ENCODE data around the gene TRIM63. TPM values are rescaled to one million over a fixed set of nuclear protein-coding genes. Genes with fewer than 3 reads are reported as not detected.

TRIM63 gene
- polyA plus RNA-seq, 1 of the 3 experiments (the other 2 are of a cell fraction): not detected

DNA sequence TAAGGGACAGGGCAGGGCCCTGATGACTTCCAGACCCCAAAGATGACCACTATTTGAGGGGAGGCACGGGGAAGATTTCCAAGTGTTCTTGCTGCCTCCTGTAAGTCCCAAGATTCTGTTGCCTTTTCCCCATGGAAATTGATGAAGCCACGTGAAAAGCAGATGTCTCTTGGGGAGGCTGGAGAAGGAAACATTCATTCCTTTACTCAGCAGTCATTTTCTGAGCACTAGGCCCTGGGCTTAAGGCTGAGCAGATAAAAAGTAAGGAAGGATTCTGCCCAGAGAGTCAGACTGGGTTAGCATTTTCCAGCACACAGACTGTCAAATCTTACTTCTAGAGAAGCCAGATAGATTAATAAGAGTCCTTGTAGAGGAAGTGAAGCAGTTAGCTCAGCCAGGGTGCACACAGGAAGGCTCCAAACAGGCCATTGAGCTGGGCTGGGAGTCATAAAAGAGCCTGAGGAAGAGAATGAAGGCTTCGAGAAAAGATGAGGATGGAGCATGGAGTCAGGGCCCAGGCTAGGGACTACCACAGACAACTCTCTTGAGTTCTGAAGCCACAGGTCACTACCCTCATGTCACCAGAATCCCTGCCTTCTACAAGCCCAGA, 35.7 kb downstream of the TRIM63 start:
- H4K20me1 ChIP-seq (ENCODE audit: insufficient read depth): no peaks in the 10 kb centered on the region
- 63% methylated on average over 3 of the region's 3 CpGs for WGBS (ENCODE audit: low lambda C conversion rate)
- H3K9ac ChIP-seq: no peak overlapping the region
- no peak overlapping the region for H2AFZ ChIP-seq (ENCODE audit: low read depth)
- H3K27ac ChIP-seq (ENCODE audit: low read depth in 2 of 2, low read length in 1 of 2): no peak overlapping the region
- H3K27me3 ChIP-seq (ENCODE audit: insufficient read depth): no peaks in the 10 kb centered on the region
- no peak overlapping the region for H3K4me2 ChIP-seq
- no peaks in the 10 kb centered on the region for H3K79me2 ChIP-seq (ENCODE audit: insufficient read depth)
- TF ChIP-seq MAX (IDR thresholded peaks at IDR 0.05; ENCODE audit: low read depth): peak; percentile 40; the same call in 1 of the 2 replicates
- no peak for TF ChIP-seq MEF2A (IDR thresholded peaks at IDR 0.05; ENCODE audit: borderline replicate concordance, low read depth)
- TF ChIP-seq, protein P1, sequence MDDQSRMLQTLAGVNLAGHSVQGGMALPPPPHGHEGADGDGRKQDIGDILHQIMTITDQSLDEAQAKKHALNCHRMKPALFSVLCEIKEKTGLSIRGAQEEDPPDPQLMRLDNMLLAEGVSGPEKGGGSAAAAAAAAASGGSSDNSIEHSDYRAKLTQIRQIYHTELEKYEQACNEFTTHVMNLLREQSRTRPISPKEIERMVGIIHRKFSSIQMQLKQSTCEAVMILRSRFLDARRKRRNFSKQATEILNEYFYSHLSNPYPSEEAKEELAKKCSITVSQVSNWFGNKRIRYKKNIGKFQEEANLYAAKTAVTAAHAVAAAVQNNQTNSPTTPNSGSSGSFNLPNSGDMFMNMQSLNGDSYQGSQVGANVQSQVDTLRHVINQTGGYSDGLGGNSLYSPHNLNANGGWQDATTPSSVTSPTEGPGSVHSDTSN (IDR thresholded peaks at IDR 0.05): no peak
- DNase-seq: no peak
- H3K36me3 ChIP-seq (replicated peaks in 1 of 2; ENCODE audit: control insufficient read depth in 1 of 2, insufficient read depth in 2 of 2, low read length in 1 of 2): no peaks in the 10 kb centered on the region
- H3K9me3 ChIP-seq: no peaks in the 10 kb centered on the region
- no peak overlapping the region for H3K4me3 ChIP-seq (ENCODE audit: low read depth in 2 of 2, low read length in 1 of 2)
- peaks cover 4% of the 10 kb centered on the region for H3F3A ChIP-seq (replicated peaks; ENCODE audit: insufficient read depth)
- POLR2A ChIA-PET: no interaction called here
- H3K4me1 ChIP-seq (ENCODE audit: control insufficient read depth in 1 of 2, insufficient read depth in 2 of 2, low read depth in 1 of 2, low read length in 1 of 2): peaks cover 0 to 12% of the 10 kb centered on the region in 2 experiments; a peak in 1 of 4 replicates
- H3K9me2 ChIP-seq: no peaks in the 10 kb centered on the region
- CTCF ChIA-PET: interaction anchor here (0.6 to 2.1 kb wide), 5 partner anchors 110 to 136 kb away, joined by 3 to 8 read pairs (median 4); no protein-coding TSS in a partner anchor

DNA sequence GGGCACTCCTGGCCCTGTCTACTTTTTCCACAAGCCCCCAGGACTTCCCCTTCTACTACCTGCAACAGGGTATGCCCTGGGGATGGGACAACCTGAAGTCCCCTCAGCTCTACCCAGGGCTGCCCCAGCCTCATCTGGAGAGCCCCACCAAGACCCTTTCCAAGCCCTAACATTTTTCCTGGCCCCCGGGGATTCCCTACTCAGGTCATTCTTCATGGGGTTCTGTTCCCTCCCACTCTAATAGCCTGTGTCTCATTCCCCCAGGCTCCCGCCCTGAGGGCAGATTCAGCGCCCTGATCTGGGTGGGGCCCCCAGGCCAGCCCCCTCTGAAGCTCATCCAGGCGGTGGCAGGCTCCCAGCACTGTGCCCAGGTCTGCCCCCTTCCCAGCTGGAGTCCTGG, 36.2 kb downstream of the TRIM63 start:
- ChIA-PET POLR2A (no interaction called here), CTCF (interaction anchor here (1.1 to 2.1 kb wide), 2 partner anchors 114 to 136 kb away, joined by 4 to 8 read pairs; no protein-coding TSS in a partner anchor)
- no peaks in the 10 kb centered on the region for H3K9me2 ChIP-seq
- no peak for DNase-seq
- no peak overlapping the region for H3K4me3 ChIP-seq (ENCODE audit: low read depth in 2 of 2, low read length in 1 of 2)
- no peaks in the 10 kb centered on the region for H3K27me3 ChIP-seq (ENCODE audit: insufficient read depth)
- H2AFZ ChIP-seq (ENCODE audit: low read depth): no peak overlapping the region
- WGBS (ENCODE audit: low lambda C conversion rate): 46% methylated on average over 3 of the region's 4 CpGs
- H4K20me1 ChIP-seq (ENCODE audit: insufficient read depth): no peaks in the 10 kb centered on the region
- TF ChIP-seq EZH2phosphoT487 (IDR thresholded peaks at IDR 0.05; ENCODE audit: borderline replicate concordance, low read depth) (no peak), YY1 (IDR thresholded peaks at IDR 0.05; ENCODE audit: low read depth) (no peak), TCF12 (IDR thresholded peaks at IDR 0.05) (no peak), GABPA (IDR thresholded peaks at IDR 0.05; ENCODE audit: low read depth) (no peak), NFIC (IDR thresholded peaks at IDR 0.05; ENCODE audit: borderline replicate concordance) (no peak), EP300 (IDR thresholded peaks at IDR 0.05; ENCODE audit: borderline replicate concordance in 1 of 2, low read depth in 1 of 2, low read length in 1 of 2) (no peak), FOXM1 (IDR thresholded peaks at IDR 0.05; ENCODE audit: low read depth) (no peak), CHD2 (IDR thresholded peaks at IDR 0.05; ENCODE audit: low read length, partially characterized antibody) (no peak), MXI1 (IDR thresholded peaks at IDR 0.05; ENCODE audit: low read depth, low read length) (no peak), IRF3 (IDR thresholded peaks at IDR 0.05; ENCODE audit: low read depth, low read length) (no peak), MAX (IDR thresholded peaks at IDR 0.05; ENCODE audit: low read depth) (no peak), GATA2 (CRISPR knock-in tag; IDR thresholded peaks at IDR 0.05) (no peak), ELF1 (IDR thresholded peaks at IDR 0.05) (no peak)
- TF ChIP-seq, protein P2, sequence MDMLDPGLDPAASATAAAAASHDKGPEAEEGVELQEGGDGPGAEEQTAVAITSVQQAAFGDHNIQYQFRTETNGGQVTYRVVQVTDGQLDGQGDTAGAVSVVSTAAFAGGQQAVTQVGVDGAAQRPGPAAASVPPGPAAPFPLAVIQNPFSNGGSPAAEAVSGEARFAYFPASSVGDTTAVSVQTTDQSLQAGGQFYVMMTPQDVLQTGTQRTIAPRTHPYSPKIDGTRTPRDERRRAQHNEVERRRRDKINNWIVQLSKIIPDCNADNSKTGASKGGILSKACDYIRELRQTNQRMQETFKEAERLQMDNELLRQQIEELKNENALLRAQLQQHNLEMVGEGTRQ (IDR thresholded peaks at IDR 0.05; ENCODE audit: borderline replicate concordance, low read depth, low read length): no peak
- H3K4me1 ChIP-seq (ENCODE audit: control insufficient read depth in 1 of 2, insufficient read depth in 2 of 2, low read depth in 1 of 2, low read length in 1 of 2): peaks cover 0 to 8% of the 10 kb centered on the region in 2 experiments; a peak in 1 of 4 replicates
- no peaks in the 10 kb centered on the region for H3K36me3 ChIP-seq (replicated peaks in 1 of 2; ENCODE audit: control insufficient read depth in 1 of 2, insufficient read depth in 2 of 2, low read length in 1 of 2)
- no peak overlapping the region for H3K4me2 ChIP-seq
- no peaks in the 10 kb centered on the region for H3K79me2 ChIP-seq (ENCODE audit: insufficient read depth)
- no peak overlapping the region for H3K9ac ChIP-seq
- H3K9me3 ChIP-seq: no peaks in the 10 kb centered on the region
- H3K27ac ChIP-seq (ENCODE audit: low read depth in 2 of 2, low read length in 1 of 2): no peak overlapping the region
- H3F3A ChIP-seq (replicated peaks; ENCODE audit: insufficient read depth): peaks cover 4% of the 10 kb centered on the region

All from SK-N-SH (cell line).